HUDEP-2 (cell line): ENCODE data around the gene LIMK1.
"Not testable (repeated sequence)": the region's sequence is repeated elsewhere in the genome, so short reads cannot be mapped to it uniquely, and the experiment has no call there.

ENCODE experiments used
- DNase-seq, 76 experiments: peaks; one replicate each; lab custom pipeline; 2025; ENCODE audit not compliant: unreplicated experiment in 76 of 76; lab: John Stamatoyannopoulos, UW

Gene LIMK1

GRCh38 chr7:74083117-74083876 is at the start of gene LIMK1:
LIMK1 (plus strand) TSS chr7:74083804; CDS start chr7:74083991, 187 bp downstream.
- DNase-seq = peak in 64 of 76 experiments; percentile 2 to 83 (median 62)

DNA sequence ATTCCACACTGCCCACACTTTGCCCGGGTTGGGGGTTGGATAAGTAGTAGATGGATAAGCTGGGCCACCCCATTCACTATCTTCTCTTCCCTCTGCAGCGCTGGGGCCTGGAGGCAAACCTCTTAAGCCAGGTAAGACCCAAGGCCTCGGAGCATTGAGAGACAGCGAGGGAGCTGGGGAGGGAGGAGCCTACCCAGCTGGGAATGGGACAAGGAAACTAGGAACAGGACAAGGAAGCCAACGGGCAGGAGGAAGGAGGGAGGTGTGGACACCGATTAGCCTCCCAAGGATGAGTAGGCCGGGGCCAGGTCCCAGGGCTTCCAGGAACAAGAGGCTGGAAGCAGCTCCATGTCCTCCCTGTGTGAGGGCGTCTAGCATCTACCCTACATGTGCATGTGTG is 46.0 kb upstream of the LIMK1 start:
- no peak for DNase-seq

GRCh38 chr7:74038194-74038961 is 45.2 kb upstream of the LIMK1 start:
- no peak for DNase-seq

GRCh38 chr7:74039337-74039736 is 44.3 kb upstream of the LIMK1 start:
- DNase-seq = no peak

GRCh38 chr7:74040101-74040790 is 43.4 kb upstream of the LIMK1 start:
- DNase-seq = no peak

DNA sequence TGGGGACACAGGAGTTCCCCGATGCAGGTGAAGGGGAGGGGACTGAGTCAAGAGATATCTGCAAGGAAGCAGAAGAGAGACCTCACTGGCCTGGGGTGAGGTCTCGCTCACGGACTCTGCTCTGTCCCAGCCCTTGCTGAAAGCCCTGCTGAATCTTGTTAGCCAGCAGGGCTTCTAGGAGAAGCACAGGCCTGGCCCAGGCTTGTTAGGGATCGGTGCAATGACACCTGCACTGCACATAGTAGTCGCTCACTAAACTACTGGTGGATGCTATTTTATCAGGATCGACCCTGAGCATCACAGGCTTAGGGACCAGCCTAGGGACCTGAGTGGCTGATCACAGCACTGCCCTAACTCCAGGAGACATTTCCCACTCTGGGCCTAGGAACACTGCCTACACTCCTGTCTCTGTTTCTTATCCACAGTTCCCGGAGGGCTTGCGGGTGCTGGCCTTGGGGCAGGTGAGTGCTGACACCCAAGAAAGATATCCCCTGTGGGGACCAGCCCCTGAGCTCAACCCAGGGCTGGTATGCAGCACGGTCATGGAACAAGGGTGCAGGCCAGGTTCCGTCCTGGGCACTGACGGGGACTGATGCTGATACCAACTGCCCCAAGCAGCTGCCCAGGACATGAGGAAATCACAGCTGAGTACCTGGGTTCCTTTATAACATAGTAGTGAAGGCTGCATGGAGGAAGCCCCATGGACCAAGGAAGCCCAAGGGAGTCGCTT is 42.6 kb upstream of the LIMK1 start:
- DNase-seq = no peak

DNA sequence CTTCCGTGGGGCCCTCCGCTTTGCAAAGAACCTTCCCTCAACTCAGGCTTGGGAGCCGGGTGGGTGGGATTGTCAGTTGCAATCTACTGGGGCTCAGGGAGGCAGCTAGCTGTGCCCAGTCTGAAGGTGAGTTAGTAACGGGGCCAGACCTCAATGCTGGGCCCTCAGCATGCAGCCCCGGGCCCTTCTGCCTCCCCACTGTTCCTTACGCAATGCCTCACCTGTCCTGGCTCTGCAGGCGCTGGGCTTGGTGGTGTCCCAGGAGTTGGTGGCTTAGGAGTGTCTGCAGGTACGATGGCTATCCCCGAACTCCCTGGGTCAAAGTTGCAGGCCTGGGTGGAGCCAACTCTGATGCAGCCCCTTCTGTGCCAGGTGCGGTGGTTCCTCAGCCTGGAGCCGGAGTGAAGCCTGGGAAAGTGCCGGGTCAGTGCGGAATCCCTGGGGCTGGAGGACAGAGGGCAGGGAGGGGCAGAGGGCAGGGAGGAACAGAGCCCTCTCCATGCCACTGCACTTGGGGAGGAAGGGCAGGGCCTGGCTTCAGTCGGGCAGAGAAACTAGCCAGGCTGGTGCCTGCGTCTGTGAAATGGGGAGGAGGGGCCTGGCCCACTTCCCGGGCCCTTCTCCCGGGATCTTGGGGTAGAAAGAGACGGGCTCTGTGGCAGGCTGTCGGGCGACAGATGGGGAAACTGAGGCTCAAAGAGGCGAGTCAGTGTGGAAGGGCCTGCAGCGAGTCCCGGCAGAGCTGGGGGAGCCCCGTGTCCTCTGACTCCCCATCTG is 40.7 kb upstream of the LIMK1 start:
- no peak for DNase-seq

GRCh38 chr7:74043523-74043951 is 40.1 kb upstream of the LIMK1 start:
- no peak for DNase-seq

DNA sequence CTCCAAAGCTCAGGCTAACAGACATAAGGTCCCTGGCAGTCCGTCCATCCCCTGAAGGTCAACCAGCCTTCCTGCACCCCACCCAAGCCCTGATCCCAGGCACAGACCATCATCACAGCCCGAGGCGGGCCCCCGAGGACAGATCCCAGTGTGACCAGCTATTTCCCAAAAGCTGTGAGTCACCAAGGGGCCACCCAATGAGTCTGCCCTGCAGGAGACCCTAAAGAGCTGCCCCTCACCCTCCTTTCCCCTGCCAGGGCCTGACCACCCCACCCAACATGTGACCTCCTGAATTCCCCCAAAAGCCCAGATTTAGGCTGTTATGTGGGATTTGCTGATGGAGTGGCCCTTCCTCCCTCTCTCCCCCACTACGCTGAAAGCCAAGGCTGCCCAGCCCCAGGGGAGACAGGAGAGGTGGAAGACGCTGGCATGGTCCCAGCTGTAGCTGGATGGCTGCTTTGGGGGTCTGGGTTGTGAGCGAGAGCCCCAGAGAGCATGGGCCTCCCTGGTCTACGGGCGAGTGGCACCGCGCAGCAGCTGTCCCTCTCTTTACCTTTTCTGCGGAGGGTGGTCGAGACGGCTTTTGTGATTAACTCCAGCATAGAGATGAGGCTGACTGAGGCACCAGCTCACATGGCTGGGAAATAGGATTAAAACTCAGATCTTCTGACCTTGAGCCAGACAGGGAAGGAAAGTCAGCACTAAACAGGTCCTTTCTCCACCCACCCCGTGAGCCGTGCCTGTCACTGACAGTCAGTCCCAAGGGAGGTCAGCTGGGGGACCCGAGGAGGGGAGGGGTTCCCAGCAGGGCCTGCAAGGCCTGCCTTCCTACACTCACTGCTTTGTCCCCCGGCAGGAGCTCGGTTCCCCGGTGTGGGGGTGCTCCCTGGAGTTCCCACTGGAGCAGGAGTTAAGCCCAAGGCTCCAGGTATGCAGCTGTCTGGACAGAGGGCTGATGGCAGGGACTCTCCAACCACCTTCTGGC is 38.9 kb upstream of the LIMK1 start:
- DNase-seq = no peak

DNA sequence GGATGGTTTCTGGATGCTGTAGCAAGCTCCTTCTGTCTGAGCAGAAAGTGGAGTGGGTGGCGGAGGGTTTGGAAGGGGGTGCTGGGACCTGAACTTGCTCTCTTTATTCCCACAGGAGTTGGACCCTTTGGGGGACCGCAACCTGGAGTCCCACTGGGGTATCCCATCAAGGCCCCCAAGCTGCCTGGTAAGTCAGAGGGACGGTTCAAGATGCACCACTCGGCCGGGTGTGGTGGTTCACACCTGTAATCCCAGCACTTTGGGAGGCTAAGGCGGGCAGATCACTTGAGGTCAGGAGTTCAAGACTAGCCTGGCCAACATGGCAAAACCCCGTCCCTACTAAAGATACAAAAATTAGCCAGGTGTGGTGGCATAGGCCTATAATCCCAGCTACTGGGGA is 37.0 kb upstream of the LIMK1 start:
- not testable (repeated sequence) for DNase-seq

DNA sequence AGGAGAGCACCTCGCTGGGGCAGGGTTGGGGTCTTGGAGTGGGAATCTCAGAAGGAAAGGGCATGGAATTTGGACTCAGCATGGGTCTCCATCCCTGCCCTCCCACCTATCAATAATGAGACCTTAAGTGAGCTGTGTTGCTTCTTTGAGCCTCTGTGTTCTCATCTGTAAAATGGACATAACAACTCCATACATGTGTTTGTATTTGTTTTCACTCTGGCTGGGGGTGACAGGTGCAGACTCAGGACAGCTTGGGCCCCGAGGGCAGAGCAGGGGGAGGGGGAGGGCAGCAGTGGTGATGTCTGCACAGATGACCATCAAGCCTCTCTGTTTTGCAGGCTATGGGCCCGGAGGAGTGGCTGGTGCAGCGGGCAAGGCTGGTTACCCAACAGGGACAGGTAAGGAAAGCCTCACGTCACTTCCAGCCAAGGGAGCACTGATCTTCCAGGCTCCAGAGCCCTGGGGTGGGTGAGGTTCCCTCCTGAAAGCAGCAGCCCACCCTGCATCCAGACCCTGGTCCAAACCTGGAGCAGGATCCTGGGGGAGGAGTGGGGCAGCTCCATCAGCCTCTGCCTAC is 35.7 kb upstream of the LIMK1 start:
- no peak for DNase-seq

GRCh38 chr7:74048999-74049599 is 34.5 kb upstream of the LIMK1 start:
- DNase-seq = no peak

- DNase-seq = no peak
These were observed 33.4 kb upstream of the LIMK1 start for GRCh38 chr7:74049997-74050798.

GRCh38 chr7:74051193-74051592 is 32.4 kb upstream of the LIMK1 start:
- no peak for DNase-seq

DNA sequence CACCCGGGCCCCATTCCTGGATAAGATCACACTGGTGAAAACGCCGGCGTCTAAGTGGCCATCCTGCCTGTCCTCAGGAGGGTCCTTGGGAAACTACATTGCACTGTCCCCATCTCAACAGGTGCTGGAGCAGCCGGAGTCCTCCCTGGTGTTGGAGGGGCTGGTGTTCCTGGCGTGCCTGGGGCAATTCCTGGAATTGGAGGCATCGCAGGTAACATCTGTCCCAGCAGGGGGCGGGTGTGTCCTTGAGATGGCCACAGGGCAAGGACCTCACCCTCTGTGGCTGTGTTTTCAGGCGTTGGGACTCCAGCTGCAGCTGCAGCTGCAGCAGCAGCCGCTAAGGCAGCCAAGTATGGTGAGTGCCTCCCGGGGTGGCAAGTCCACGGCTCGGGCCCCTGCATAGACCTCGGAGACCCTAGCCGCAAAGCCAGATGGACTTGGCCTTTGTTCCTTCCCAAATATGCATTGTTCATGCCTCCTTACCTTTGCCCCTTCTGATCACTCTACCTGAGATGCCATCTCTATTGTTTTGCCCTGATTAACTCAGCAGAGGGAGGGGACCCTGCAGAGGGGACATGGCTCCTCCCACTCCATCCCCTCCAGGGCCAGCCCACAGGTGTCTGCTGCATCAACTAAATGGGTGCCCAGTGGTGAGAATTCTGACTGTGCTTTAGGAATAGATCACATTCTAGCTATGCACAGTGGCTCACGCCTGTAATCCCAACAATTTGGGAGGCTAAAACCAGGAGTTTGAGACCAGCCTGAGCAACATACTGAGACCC is 31.8 kb upstream of the LIMK1 start:
- peak in 22 of 76 experiments; percentile 1 to 34 (median 14) for DNase-seq

GRCh38 chr7:74052628-74053027 is 31.0 kb upstream of the LIMK1 start:
- DNase-seq = no peak
